ENCODE measurements around the gene MPG. TPM values are rescaled to one million over a fixed set of nuclear protein-coding genes. Genes with fewer than 3 reads are reported as not detected.

The MPG gene
- total RNA-seq, 1 donor from 2014 or later: 42.5 TPM

GRCh38 chr16:76535-77272 is 1.3 kb upstream of the MPG start:
- Histone ChIP-seq H3K4me1 (peaks cover 52% of the 10 kb centered on the region), H3K36me3 (peaks cover 11% of the 10 kb centered on the region), H3K9me3 (no peaks in the 10 kb centered on the region), H3K4me3 (peak overlapping the region; percentile 82), H3K27ac (peak overlapping the region; percentile 93), H3K27me3 (no peaks in the 10 kb centered on the region)
- DNase-seq: peak; percentile 80
- intact Hi-C loops (cut with DNase I): no loop called here
- TF ChIP-seq CTCF (IDR thresholded peaks at IDR 0.05): no peak
- peak; percentile 17 for ATAC-seq

- DNase-seq: peak; percentile 84
- peaks cover 52% of the 10 kb centered on the region for H3K4me1 ChIP-seq
These were observed 685 bp upstream of the MPG start for GRCh38 chr16:77273-77806.

GRCh38 chr16:78444-79150 is 572 bp downstream of the MPG start:
- H3K4me1 ChIP-seq: peaks cover 42% of the 10 kb centered on the region
- DNase-seq (no peak), ATAC-seq (peak; percentile 1)
- peak overlapping the region; percentile 82 for H3K4me3 ChIP-seq
- intact Hi-C loops (cut with DNase I): no loop called here
- peak overlapping the region; percentile 93 for H3K27ac ChIP-seq
- peaks cover 14% of the 10 kb centered on the region for H3K36me3 ChIP-seq
- no peak for TF ChIP-seq CTCF (IDR thresholded peaks at IDR 0.05)
- H3K9me3 ChIP-seq: no peaks in the 10 kb centered on the region
- no peaks in the 10 kb centered on the region for H3K27me3 ChIP-seq

More at GRCh38 chr16:77273-77806, 685 bp upstream of the MPG start:
- Histone ChIP-seq H3K27ac (peak overlapping the region; percentile 93), H3K36me3 (peaks cover 11% of the 10 kb centered on the region), H3K9me3 (no peaks in the 10 kb centered on the region), H3K27me3 (no peaks in the 10 kb centered on the region), H3K4me3 (peak overlapping the region; percentile 82)
- TF ChIP-seq CTCF (IDR thresholded peaks at IDR 0.05): no peak
- intact Hi-C loops (cut with DNase I): no loop called here
- ATAC-seq: peak; percentile 56

- TF ChIP-seq CTCF (IDR thresholded peaks at IDR 0.05): no peak
- no peaks in the 10 kb centered on the region for H3K9me3 ChIP-seq
- no peak for ATAC-seq
- H3K27ac ChIP-seq: peak overlapping the region; percentile 93
- peak overlapping the region; percentile 82 for H3K4me3 ChIP-seq
- intact Hi-C loops (cut with DNase I): no loop called here
- H3K27me3 ChIP-seq: no peaks in the 10 kb centered on the region
- no peak for DNase-seq
- peaks cover 43% of the 10 kb centered on the region for H3K4me1 ChIP-seq
- peaks cover 14% of the 10 kb centered on the region for H3K36me3 ChIP-seq
These were observed 1.4 kb downstream of the MPG start for GRCh38 chr16:79151-80054.

GRCh38 chr16:83060-83603 is 5.1 kb downstream of the MPG start:
- Histone ChIP-seq H3K27me3 (no peaks in the 10 kb centered on the region), H3K4me1 (peaks cover 37% of the 10 kb centered on the region), H3K4me3 (no peak overlapping the region), H3K9me3 (no peaks in the 10 kb centered on the region), H3K27ac (no peak overlapping the region), H3K36me3 (peaks cover 41% of the 10 kb centered on the region)
- no peak for TF ChIP-seq CTCF (IDR thresholded peaks at IDR 0.05)
- ATAC-seq (no peak), DNase-seq (no peak)
- intact Hi-C loops (cut with DNase I): no loop called here

Data from upper lobe of right lung (tissue), 1 donor.